HG03139 (cell line): ENCODE measurements around the gene PRDM16.

ENCODE experiments used
- ATAC-seq: cut with Tn5 transposase; IDR thresholded peaks from one replicate; pipeline ENCODE4 v1.9.1; 2021; ENCODE audit not compliant: unreplicated experiment

The PRDM16 gene

DNA sequence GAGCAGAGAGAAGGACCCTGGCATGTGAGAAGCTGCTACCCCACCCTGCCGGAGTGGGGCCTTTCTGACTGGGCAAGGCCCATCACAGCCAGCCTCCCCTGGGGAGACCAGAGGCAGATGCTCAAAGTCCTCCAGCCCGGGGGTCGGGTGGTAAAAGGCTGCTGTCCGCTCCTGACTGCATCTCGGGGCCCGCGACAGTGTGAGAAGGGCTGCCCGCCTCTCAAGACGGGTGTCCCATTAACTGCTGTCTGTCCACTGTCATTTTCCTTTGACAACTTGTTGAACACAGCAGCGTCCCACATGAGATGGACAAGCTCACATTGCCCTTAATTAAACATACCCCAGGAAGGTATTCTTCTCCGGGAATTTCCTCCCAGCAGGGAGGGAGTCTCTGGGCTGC lies 294.0 kb downstream of the PRDM16 start:
- ATAC-seq, result no peak

- ATAC-seq, result no peak
These were observed 294.8 kb downstream of the PRDM16 start for GRCh38 chr1:3363756-3364155.

GRCh38 chr1:3364551-3364950 lies 295.5 kb downstream of the PRDM16 start:
- ATAC-seq, result no peak

- ATAC-seq, result no peak
These were observed 296.0 kb downstream of the PRDM16 start for GRCh38 chr1:3364983-3365382.

DNA sequence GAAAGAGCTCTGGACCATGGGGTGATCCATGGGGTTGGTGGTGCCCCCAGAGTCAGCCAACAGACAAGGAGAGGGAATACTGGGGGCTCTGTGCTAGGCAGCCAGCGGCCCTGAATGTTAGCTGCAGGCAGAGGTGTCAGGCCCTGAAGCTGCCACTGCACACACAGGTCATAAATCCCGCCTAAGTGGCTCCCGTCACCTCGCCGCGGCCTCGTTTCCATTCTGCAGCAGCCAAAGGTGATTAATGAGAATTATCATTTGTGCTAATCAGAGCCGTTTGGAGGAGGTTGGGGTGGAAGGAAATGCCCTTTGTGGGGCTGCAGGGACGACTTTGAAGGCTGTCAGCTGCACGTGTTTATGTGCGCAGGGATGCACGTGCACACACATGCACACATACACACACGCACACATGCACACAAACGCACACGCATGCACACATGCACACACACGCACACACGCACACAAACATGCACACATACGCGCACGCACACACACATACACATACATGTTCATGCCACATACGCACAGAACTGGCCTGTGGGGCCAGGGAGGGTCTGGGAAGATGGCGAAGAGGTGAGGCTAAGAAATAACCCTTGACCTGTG lies 296.6 kb downstream of the PRDM16 start:
- no peak for ATAC-seq

- no peak for ATAC-seq
These were observed 297.4 kb downstream of the PRDM16 start for GRCh38 chr1:3366126-3367051.

DNA sequence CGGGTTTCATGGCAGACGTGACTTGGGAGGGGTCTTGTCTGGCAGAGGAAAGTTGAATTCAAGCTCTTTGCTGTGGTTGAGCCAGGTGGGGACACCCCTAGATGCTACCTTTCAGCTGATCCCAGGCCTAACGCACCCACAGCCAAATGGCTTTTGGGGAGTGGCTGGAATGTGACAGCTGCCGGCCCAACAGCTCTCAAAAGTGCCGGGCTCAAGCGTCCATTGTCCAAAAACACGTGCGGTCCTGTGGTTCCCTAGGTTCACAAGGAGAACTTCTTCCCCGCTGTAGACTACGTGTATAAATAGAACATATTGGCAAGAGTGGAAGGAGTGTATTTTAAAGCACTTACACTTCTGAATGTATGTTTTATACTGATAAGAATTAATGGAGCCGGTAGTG lies 298.4 kb downstream of the PRDM16 start:
- ATAC-seq, result no peak

DNA sequence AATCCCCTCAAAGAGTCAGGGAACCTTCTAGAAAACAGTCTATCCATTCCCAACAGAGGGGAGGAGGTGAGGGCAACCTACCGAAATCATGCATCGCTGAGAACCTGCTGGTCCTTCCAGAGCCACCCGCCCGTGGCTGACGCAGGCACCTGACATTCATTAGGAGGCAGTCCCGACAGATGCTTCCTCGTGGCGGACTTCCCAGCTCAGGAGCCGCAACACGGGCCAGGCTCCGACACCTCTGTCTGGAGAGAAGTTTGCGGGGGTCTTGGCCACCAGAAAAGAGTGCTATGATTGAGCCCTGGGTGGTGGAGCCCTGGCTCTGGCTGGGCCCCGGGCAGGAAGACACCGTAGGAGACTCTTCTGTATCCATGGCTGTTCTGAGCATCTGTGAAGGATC lies 299.1 kb downstream of the PRDM16 start:
- no peak for ATAC-seq

DNA sequence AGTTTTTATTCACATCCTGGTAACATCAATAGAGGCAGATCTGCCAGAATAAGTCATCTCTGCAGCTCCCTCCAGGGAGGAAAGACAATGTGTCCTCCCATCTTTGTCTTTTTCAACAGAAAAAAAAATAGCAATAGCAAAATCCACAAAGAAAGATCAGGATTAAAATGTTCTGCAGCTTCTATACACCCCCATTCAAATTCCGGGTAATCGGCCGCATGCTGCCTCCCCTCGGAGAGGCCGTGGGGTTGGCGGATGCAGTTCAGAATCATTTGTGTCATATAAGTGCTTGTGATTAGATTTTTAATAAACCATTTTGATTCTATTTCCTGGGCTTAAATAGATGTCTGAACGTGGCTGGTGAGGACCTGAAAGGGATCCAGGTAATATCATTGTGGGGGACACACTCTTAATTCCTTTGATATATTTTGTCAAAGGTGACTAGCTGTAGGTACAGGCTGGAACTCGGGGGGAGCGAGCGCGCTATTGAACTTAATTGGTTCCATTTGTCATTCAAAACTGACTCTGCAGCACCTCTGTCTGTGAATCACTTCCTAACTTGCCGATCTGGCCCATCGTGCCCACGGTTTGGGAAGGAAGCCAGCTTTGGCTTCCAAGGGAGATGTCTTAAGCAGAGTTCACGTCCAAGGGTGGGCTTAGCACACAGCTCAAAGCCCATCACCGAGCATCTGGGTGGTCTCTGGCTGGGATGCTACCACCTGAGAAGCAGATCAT lies 299.9 kb downstream of the PRDM16 start:
- no peak for ATAC-seq

DNA sequence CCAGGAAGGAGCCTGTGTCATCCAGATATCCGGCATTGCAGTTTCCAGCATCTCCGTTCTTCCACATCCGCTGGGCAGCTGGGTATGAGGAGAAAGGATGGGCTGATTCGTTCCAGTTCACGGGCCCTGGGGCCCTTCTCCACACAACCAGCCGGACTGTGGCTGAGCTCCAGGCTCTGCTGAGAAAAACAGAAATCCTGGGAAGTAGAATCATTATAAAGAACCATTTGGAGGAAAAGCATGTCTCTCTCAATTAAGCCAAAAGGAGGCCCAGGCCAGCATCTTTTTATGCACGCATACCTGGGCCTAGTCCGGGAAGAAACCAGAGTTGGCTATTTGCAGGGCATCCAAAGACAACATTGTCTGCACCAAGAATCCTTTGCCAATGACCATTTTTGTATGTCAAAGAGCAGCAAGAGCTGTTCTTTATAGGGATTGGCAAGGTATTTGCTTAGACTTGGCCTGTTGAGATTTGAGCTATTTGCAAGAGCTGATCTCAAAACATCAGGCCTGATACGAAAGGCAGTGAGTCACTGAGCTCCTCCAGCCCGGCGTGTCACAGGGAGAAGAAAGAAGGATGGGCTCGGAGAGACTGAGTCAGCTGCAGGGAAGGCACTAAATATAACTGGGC lies 300.6 kb downstream of the PRDM16 start:
- ATAC-seq, result no peak

- ATAC-seq, result no peak
These were observed 302.1 kb downstream of the PRDM16 start for GRCh38 chr1:3370856-3371703.

DNA sequence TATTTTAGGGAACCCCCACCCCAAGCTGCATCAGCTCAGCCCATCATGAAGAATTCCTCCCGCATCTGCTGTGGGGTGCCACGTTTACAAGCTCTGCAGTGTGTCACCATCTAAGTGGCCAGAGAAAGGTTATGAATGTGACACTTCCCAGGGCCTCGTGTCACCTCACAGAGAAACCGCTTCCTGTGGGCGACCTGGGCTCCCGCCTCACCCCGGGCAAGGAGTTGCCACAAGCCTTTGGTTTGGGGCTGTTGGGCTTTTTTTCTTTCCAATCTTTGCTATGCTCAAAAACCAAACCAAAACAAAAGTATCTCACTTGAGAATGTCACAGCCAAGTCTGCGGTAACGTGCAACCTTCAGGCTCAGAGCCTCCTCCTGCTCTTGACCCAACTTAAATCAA lies 303.3 kb downstream of the PRDM16 start:
- no peak for ATAC-seq

DNA sequence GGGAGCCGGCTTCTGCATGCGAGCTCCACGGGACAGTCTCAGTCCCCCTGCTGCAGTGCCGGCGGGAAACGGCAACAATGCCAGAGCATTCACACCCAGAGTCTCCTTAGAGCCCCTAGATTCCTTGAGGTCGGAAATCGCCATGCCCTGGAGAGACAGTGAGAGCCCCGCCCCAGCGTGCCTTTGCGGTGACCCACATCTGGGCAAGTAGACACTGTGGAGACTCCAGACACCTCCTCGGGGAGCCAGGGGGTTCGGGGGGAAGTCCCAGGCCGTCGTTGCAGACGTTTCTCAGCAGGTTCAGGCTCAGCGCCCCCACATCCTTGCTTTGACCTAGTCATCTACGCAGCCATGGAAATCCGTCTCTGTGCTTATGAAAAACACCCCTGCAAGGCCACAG lies 304.2 kb downstream of the PRDM16 start:
- ATAC-seq, result no peak

GRCh38 chr1:3373700-3374405 lies 304.9 kb downstream of the PRDM16 start:
- no peak for ATAC-seq

GRCh38 chr1:3375245-3375644 lies 306.2 kb downstream of the PRDM16 start:
- no peak for ATAC-seq

- no peak for ATAC-seq
These were observed 308.2 kb downstream of the PRDM16 start for GRCh38 chr1:3377166-3377565.

DNA sequence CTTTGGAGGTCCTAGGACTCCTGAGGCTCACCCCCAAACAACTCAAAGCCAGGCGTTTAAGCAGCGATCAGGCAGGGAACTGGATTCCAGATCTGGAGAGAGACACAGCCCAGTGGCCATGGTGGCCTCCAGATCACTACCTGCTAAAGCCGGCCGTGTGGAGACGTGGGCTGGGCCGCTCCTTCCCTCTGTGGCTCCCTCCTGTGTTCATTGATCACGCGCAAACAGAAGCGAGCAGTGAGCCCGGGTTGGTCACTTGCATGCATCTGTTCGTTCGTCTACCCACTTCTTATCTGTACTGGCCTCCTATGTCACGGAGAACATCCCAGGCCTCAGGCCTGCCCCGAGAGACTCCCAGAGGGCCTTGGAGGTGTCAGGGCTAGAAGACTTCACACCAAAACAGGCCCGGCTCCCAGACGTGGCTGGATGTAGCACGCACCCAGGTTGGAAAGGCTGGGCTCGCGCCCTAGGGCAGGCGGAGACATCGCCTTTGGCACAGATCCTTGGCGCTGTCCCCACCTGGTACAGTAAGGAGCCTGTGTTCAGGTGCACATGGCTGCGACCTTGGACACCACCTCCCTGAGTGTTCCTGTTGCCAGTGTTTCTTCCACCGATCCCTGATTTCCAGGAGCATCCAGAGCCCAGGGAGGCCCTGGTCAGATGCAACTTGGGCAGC lies 308.7 kb downstream of the PRDM16 start:
- no peak for ATAC-seq

- no peak for ATAC-seq
These were observed 309.6 kb downstream of the PRDM16 start for GRCh38 chr1:3378411-3379208.
